Measurements from ENCODE around the gene CRYBG1. TPM values are rescaled to one million over a fixed set of nuclear protein-coding genes. Genes with fewer than 3 reads are reported as not detected.
"Not testable (repeated sequence)": the region's sequence is repeated elsewhere in the genome, so short reads cannot be mapped to it uniquely, and the experiment has no call there.

The CRYBG1 gene
- total RNA-seq, 1 experiment from 2014 or later: 19.9 TPM

- BruUV-seq (replicated peaks): no TSS peak
- TF ChIP-seq EZH2phosphoT487 (IDR thresholded peaks at IDR 0.05; ENCODE audit: borderline replicate concordance, low read length): no peak
- no peak for TF ChIP-seq EZH2 (IDR thresholded peaks at IDR 0.05; ENCODE audit: low read length, unreplicated experiment)
- TF ChIP-seq CTCF (conservative IDR thresholded peaks at IDR 0.05; ENCODE audit: low read depth, low read length): no peak
- ChIA-PET POLR2A (ENCODE audit: unreplicated experiment) (no interaction called here), CTCF (no interaction called here)
- intact Hi-C loops (cut with micrococcal nuclease): loop anchor here (1.0 to 5.0 kb wide), 5 partner anchors 11 to 463 kb away; no protein-coding TSS in a partner anchor
- ATAC-seq (peak; percentile 2), DNase-seq (peak; percentile 63)
- Histone ChIP-seq H3K9ac (ENCODE audit: low read length) (peak overlapping the region; percentile 91), H3F3A (ENCODE audit: low read length, unreplicated experiment) (no peaks in the 10 kb centered on the region), H2AFZ (ENCODE audit: low read length) (no peak overlapping the region), H3K79me2 (ENCODE audit: low read length) (peaks cover 67% of the 10 kb centered on the region), H3K4me3 (ENCODE audit: low read length) (peak overlapping the region; percentile 87), H3K9me3 (ENCODE audit: low read length) (no peaks in the 10 kb centered on the region), H3K36me3 (ENCODE audit: low read depth, low read length) (no peaks in the 10 kb centered on the region), H3K27ac (ENCODE audit: low read length) (peak overlapping the region; percentile 84), H3K4me1 (ENCODE audit: insufficient read depth, low read length) (peaks cover 42% of the 10 kb centered on the region), H3K27me3 (ENCODE audit: low read length) (no peaks in the 10 kb centered on the region), H4K20me1 (ENCODE audit: low read length) (no peaks in the 10 kb centered on the region), H3K9me2 (replicated peaks; ENCODE audit: low read length) (no peaks in the 10 kb centered on the region), H3K4me2 (ENCODE audit: low read length) (peak overlapping the region; percentile 91)
These were observed 153.5 kb downstream of the CRYBG1 start for GRCh38 chr6:106513808-106514582.

- DNase-seq: no peak
- no peaks in the 10 kb centered on the region for H3K27me3 ChIP-seq (ENCODE audit: low read length)
- H3K79me2 ChIP-seq (ENCODE audit: low read length): peaks cover 67% of the 10 kb centered on the region
- CTCF ChIA-PET: no interaction called here
- TF ChIP-seq CTCF (conservative IDR thresholded peaks at IDR 0.05; ENCODE audit: low read depth, low read length): no peak
- no peak for TF ChIP-seq EZH2phosphoT487 (IDR thresholded peaks at IDR 0.05; ENCODE audit: borderline replicate concordance, low read length)
- TF ChIP-seq EZH2 (IDR thresholded peaks at IDR 0.05; ENCODE audit: low read length, unreplicated experiment): no peak
- BruUV-seq (replicated peaks): no TSS peak
- H4K20me1 ChIP-seq (ENCODE audit: low read length): no peaks in the 10 kb centered on the region
- no peak overlapping the region for H2AFZ ChIP-seq (ENCODE audit: low read length)
- intact Hi-C loops (cut with micrococcal nuclease): loop anchor here (1.0 to 5.0 kb wide), 4 partner anchors 11 to 463 kb away; no protein-coding TSS in a partner anchor
- POLR2A ChIA-PET (ENCODE audit: unreplicated experiment): no interaction called here
- H3K9me2 ChIP-seq (replicated peaks; ENCODE audit: low read length): no peaks in the 10 kb centered on the region
- peaks cover 46% of the 10 kb centered on the region for H3K4me1 ChIP-seq (ENCODE audit: insufficient read depth, low read length)
- H3K27ac ChIP-seq (ENCODE audit: low read length): peak overlapping the region; percentile 84
- no peaks in the 10 kb centered on the region for H3K9me3 ChIP-seq (ENCODE audit: low read length)
- peak overlapping the region; percentile 91 for H3K4me2 ChIP-seq (ENCODE audit: low read length)
- ATAC-seq: peak; percentile 1; the same call in 1 of the 2 replicates
- H3F3A ChIP-seq (ENCODE audit: low read length, unreplicated experiment): no peaks in the 10 kb centered on the region
- H3K9ac ChIP-seq (ENCODE audit: low read length): peak overlapping the region; percentile 91
- H3K4me3 ChIP-seq (ENCODE audit: low read length): peak overlapping the region; percentile 87
- H3K36me3 ChIP-seq (ENCODE audit: low read depth, low read length): no peaks in the 10 kb centered on the region
These were observed 154.0 kb downstream of the CRYBG1 start for GRCh38 chr6:106514583-106514885.

- H3F3A ChIP-seq (ENCODE audit: low read length, unreplicated experiment); H3K36me3 ChIP-seq (ENCODE audit: low read depth, low read length); H2AFZ ChIP-seq (ENCODE audit: low read length); H3K9me3 ChIP-seq (ENCODE audit: low read length); H4K20me1 ChIP-seq (ENCODE audit: low read length); CTCF ChIA-PET; BruUV-seq (replicated peaks); intact Hi-C loops (cut with micrococcal nuclease); H3K27me3 ChIP-seq (ENCODE audit: low read length); H3K9me2 ChIP-seq (replicated peaks; ENCODE audit: low read length); POLR2A ChIA-PET (ENCODE audit: unreplicated experiment); DNase-seq; ATAC-seq: not testable (repeated sequence)
- Histone ChIP-seq H3K79me2 (ENCODE audit: low read length) (peaks cover 76% of the 10 kb centered on the region), H3K4me2 (ENCODE audit: low read length) (peak overlapping the region; percentile 91), H3K27ac (ENCODE audit: low read length) (peak overlapping the region; percentile 84; the same call in 1 of the 2 replicates), H3K4me1 (ENCODE audit: insufficient read depth, low read length) (peaks cover 51% of the 10 kb centered on the region), H3K4me3 (ENCODE audit: low read length) (peak overlapping the region; percentile 87), H3K9ac (ENCODE audit: low read length) (peak overlapping the region; percentile 91)
These were observed 155.1 kb downstream of the CRYBG1 start for GRCh38 chr6:106515582-106515981.

All from PC-3 (cell line).